B cell (primary cell): ENCODE data around the gene AIF1. TPM values are rescaled to one million over a fixed set of nuclear protein-coding genes. Genes with fewer than 3 reads are reported as not detected.

ENCODE experiments used
- ATAC-seq: fragments of 200-7000 bp; cut with Tn5 transposase; one replicate; pipeline ENCODE4 v1.10.0; 2021; ENCODE audit warnings: low read depth, mild to moderate bottlenecking, moderate number of reproducible peaks, moderate library complexity
- CTCF ChIA-PET: fragments of 350-600 bp; sonication (Branson Sonifier 250); formaldehyde crosslinking; loops from one replicate; lab custom pipeline; 2021; ENCODE audit warnings: antibody characterized with exemption, inconsistent platforms; lab: Charles Lee
- POLR2A ChIA-PET: fragments of 350-600 bp; sonication (Branson Sonifier 250); formaldehyde crosslinking; loops from one replicate; lab custom pipeline; 2021; ENCODE audit warnings: antibody characterized with exemption; lab: Charles Lee
- DNase-seq: peaks from one replicate; pipeline ENCODE4 v3.0.0; 2013
- H2AFZ ChIP-seq: 2 replicates; pipeline ENCODE4 v1.6.1; 2012; ENCODE audit warnings: mild to moderate bottlenecking, low read depth, low read length; ENCODE audit not compliant: insufficient read depth, poor library complexity, severe bottlenecking
- H3K27ac ChIP-seq, 2 donors: 1 replicate in 1 of 2; 2 replicates in 1 of 2; pipeline ENCODE4 v1.5.1; 2012 to 2013; ENCODE audit warnings: low read length in 2 of 2, mild to moderate bottlenecking in 2 of 2, moderate library complexity in 1 of 2
- H3K27me3 ChIP-seq, 4 experiments: fragments of 200-600 bp in 1 of 4; sonication (generic) in 1 of 4; replicated peaks in 1 of 4; 1 replicate in 2 of 4; 2 replicates in 2 of 4; pipeline versions ENCODE4 v1.6.1 to v1.7.0; 2013 to 2016; ENCODE audit warnings: low read length in 3 of 4, mild to moderate bottlenecking in 2 of 4, mixed read lengths in 1 of 4, moderate library complexity in 1 of 4; ENCODE audit not compliant: insufficient read depth in 4 of 4, control insufficient read depth in 3 of 4; ENCODE audit errors: control extremely low read depth in 1 of 4
- H3K36me3 ChIP-seq, 2 experiments: replicated peaks in 1 of 2; 1 replicate in 1 of 2; 2 replicates in 1 of 2; pipeline versions ENCODE4 v1.6.1 to v1.7.1; 2013; ENCODE audit warnings: low read length in 1 of 2; ENCODE audit not compliant: insufficient read depth in 2 of 2, control insufficient read depth in 1 of 2; ENCODE audit errors: control extremely low read depth in 1 of 2, extremely low read depth in 1 of 2
- H3K4me1 ChIP-seq, 2 donors: fragments of 200-600 bp in 1 of 2; sonication (generic) in 1 of 2; 1 replicate in 1 of 2; 2 replicates in 1 of 2; pipeline versions ENCODE4 v1.5.1 to v1.6.1; 2013 to 2017; ENCODE audit warnings: low read length in 2 of 2; ENCODE audit not compliant: control insufficient read depth in 2 of 2, insufficient read depth in 2 of 2
- H3K4me2 ChIP-seq: replicated peaks from 2 replicates; pipeline ENCODE3; 2012; ENCODE audit warnings: mild to moderate bottlenecking, low read depth, low read length; ENCODE audit not compliant: poor library complexity, severe bottlenecking
- H3K4me3 ChIP-seq, 5 experiments: fragments of 200-600 bp in 1 of 5; sonication (generic) in 1 of 5; 1 replicate in 3 of 5; 2 replicates in 2 of 5; pipeline versions ENCODE4 v1.5.1 to v1.7.0; 2011 to 2016; ENCODE audit warnings: low read length in 4 of 5, mild to moderate bottlenecking in 4 of 5, low read depth in 2 of 5, control low read depth in 1 of 5, moderate library complexity in 1 of 5; ENCODE audit not compliant: insufficient read depth in 1 of 5; ENCODE audit errors: control extremely low read depth in 1 of 5, extremely low read depth in 1 of 5
- H3K79me2 ChIP-seq: fragments of 200-600 bp; sonication (generic); one replicate; pipeline ENCODE4 v1.6.0; 2016; ENCODE audit warnings: low read length; ENCODE audit not compliant: control insufficient read depth, insufficient read depth
- H3K9ac ChIP-seq: fragments of 200-600 bp; sonication (generic); 2 replicates; pipeline ENCODE4 v1.6.1; 2017; ENCODE audit warnings: mild to moderate bottlenecking, low read length, moderate library complexity
- H3K9me3 ChIP-seq, 3 donors: one replicate each; pipeline versions ENCODE4 v1.6.1 to v1.7.1; 2013; ENCODE audit warnings: low read length in 2 of 3; ENCODE audit not compliant: control insufficient read depth in 2 of 3, insufficient read depth in 1 of 3; ENCODE audit errors: control extremely low read depth in 1 of 3
- H4K20me1 ChIP-seq: 2 replicates; pipeline ENCODE4 v1.6.0; 2012; ENCODE audit warnings: mild to moderate bottlenecking, low read length; ENCODE audit not compliant: insufficient read depth, control insufficient read depth, poor library complexity, severe bottlenecking
- H3K27ac Mint-ChIP-seq: one replicate; pipeline ENCODE4 v1.8.0; 2021; ENCODE audit warnings: mixed read lengths
- H3K27me3 Mint-ChIP-seq: one replicate; pipeline ENCODE4 v1.8.0; 2021; ENCODE audit warnings: mixed read lengths
- H3K4me1 Mint-ChIP-seq: one replicate; pipeline ENCODE4 v1.8.0; 2021; ENCODE audit warnings: mixed read lengths
- H3K4me3 Mint-ChIP-seq: one replicate; pipeline ENCODE4 v1.8.0; 2021; ENCODE audit warnings: mixed read lengths
- H3K9me3 Mint-ChIP-seq: one replicate; pipeline ENCODE4 v1.8.0; 2022; ENCODE audit warnings: mixed read lengths; ENCODE audit not compliant: insufficient read depth
- EZH2 ChIP-seq: IDR thresholded peaks from 2 replicates; pipeline ENCODE4 v1.6.1; 2012; ENCODE audit warnings: borderline replicate concordance, low read depth, mild to moderate bottlenecking, moderate library complexity, low read length; ENCODE audit not compliant: insufficient read depth, poor library complexity, severe bottlenecking
- WGBS: methylation state at CpG from one replicate; pipeline ENCODE4 v1.1.5; 2013; ENCODE audit warnings: missing lambda C conversion rate; ENCODE audit not compliant: insufficient coverage; 5-methylcytosine and 5-hydroxymethylcytosine counted together
- intact Hi-C: fragments of 100-400 bp; cut with micrococcal nuclease; formaldehyde crosslinking; loops from one replicate; pipeline ENCODE4 v1.10.0; 2022
- polyA plus RNA-seq: library from polyadenylated mRNA; depleted of rRNA; stranded (reverse); fragments of >200 nt; gene quantifications from 2 replicates; pipeline ENCODE4 v1.2.3, GENCODE V29; 2012
- total RNA-seq, 2 donors: library from RNA; stranded (reverse); fragments of 120-200 nt in 1 of 2; gene quantifications; 1 replicate in 1 of 2; 2 replicates in 1 of 2; pipeline versions ENCODE4 v1.2.3 to v1.2.4, GENCODE V29; 2013 to 2022
- TF ChIP-seq, protein P1 (sequence below): fragments of 200-600 bp; IDR thresholded peaks from one replicate; pipeline ENCODE4 v1.8.0; 2022; ENCODE audit warnings: antibody characterized with exemption, mild to moderate bottlenecking

AIF1 gene
- total and polyA plus RNA-seq, 2 donors (not counting 1 experiment from before 2014, with no cell fraction given) = 1.3 to 7.5 TPM

DNA sequence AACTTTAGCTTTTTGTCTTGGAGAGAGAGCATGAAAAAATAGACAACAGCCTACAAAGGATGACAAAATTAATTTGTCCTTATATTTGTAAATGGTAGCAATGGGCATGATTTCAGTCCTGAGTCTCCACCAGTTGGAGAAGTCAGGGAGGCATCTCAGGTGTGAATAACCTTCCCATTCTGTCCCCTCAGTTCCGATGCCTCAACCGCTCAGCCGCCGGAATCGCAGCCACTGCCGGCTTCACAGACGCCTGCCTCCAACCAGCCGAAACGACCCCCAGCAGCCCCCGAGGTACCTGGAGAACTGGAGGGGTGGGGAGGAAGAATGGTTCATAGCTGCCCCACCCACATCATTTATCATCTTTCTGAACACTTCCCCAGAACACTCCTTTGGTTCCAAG, 9.0 kb downstream of the AIF1 start:
- no peak for TF ChIP-seq EZH2
- TF ChIP-seq, protein P1, sequence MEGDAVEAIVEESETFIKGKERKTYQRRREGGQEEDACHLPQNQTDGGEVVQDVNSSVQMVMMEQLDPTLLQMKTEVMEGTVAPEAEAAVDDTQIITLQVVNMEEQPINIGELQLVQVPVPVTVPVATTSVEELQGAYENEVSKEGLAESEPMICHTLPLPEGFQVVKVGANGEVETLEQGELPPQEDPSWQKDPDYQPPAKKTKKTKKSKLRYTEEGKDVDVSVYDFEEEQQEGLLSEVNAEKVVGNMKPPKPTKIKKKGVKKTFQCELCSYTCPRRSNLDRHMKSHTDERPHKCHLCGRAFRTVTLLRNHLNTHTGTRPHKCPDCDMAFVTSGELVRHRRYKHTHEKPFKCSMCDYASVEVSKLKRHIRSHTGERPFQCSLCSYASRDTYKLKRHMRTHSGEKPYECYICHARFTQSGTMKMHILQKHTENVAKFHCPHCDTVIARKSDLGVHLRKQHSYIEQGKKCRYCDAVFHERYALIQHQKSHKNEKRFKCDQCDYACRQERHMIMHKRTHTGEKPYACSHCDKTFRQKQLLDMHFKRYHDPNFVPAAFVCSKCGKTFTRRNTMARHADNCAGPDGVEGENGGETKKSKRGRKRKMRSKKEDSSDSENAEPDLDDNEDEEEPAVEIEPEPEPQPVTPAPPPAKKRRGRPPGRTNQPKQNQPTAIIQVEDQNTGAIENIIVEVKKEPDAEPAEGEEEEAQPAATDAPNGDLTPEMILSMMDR = no peak
- POLR2A ChIA-PET = interaction anchor here (1.4 kb wide), 1 partner anchor 44 kb away, joined by 3 read pairs; no protein-coding TSS in a partner anchor
- Histone ChIP-seq H3K27ac (no peak overlapping the region), H2AFZ (no peak overlapping the region), H3K4me3 (no peak overlapping the region), H3K9ac (no peak overlapping the region), H3K27me3 (no peaks in the 10 kb centered on the region), H3K4me1 (peaks cover 10 to 16% of the 10 kb centered on the region in 2 donors), H4K20me1 (peaks cover 18% of the 10 kb centered on the region), H3K4me2 (no peak overlapping the region), H3K9me3 (peaks cover 0 to 5% (median 0%) of the 10 kb centered on the region in 3 donors), H3K36me3 (peaks cover 7 to 64% of the 10 kb centered on the region in 2 experiments), H3K79me2 (peaks cover 21% of the 10 kb centered on the region)
- H3K4me1 Mint-ChIP-seq = peaks cover 24% of the 10 kb centered on the region
- ATAC-seq = no peak
- intact Hi-C loops = loop anchor here (5.0 kb wide), 3 partner anchors 183 to 333 kb away; partner anchors contain the start of genes EHMT2, LSM2, NELFE and SKIC2
- no peak overlapping the region for H3K4me3 Mint-ChIP-seq
- no peaks in the 10 kb centered on the region for H3K9me3 Mint-ChIP-seq
- no peak overlapping the region for H3K27ac Mint-ChIP-seq
- H3K27me3 Mint-ChIP-seq = no peaks in the 10 kb centered on the region
- no CpG with 5 or more reads among the region's 10 CpGs for WGBS
- DNase-seq = no peak
- CTCF ChIA-PET = interaction anchor here (0.6 to 1.5 kb wide), 3 partner anchors 7 to 14 kb away, joined by 3 to 5 read pairs (median 3); no protein-coding TSS in a partner anchor

DNA sequence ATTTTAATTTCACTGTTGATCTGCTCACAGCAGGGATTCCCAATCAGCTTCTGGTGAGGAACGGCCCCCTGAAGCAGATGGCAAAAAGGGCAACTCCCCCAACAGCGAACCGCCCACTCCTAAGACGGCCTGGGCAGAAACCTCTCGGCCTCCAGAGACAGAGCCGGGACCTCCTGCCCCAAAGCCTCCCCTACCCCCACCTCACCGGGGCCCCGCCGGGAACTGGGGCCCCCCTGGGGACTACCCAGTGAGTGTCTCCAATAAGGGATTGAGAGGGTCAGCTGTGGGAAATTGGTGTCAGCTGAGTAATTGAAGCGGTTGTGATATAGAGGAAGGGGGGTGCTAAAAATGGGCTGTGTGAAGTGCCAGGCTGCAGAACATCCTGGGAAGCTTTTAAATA, 11.9 kb downstream of the AIF1 start:
- WGBS = 100% methylated on average over 2 of the region's 10 CpGs
- no peaks in the 10 kb centered on the region for H3K9me3 ChIP-seq
- H3K9ac ChIP-seq = no peak overlapping the region
- ChIA-PET CTCF (interaction anchor here (0.7 to 1.2 kb wide), 3 partner anchors 12 to 264 kb away, joined by 3 to 4 read pairs (median 3); no protein-coding TSS in a partner anchor), POLR2A (interaction anchor here (0.6 kb wide), 1 partner anchor 342 kb away, joined by 3 read pairs; no protein-coding TSS in a partner anchor)
- ATAC-seq = no peak
- no peak overlapping the region for H3K4me2 ChIP-seq
- TF ChIP-seq, protein P1 = no peak
- no peak for TF ChIP-seq EZH2
- H3K79me2 ChIP-seq = peaks cover 10% of the 10 kb centered on the region
- Mint-ChIP-seq H3K9me3 (no peaks in the 10 kb centered on the region), H3K27me3 (no peaks in the 10 kb centered on the region), H3K27ac (no peak overlapping the region), H3K4me1 (peaks cover 8% of the 10 kb centered on the region), H3K4me3 (no peak overlapping the region)
- H3K4me1 ChIP-seq = peaks cover under 1 to 2% of the 10 kb centered on the region in 2 donors
- H4K20me1 ChIP-seq = peaks cover 30% of the 10 kb centered on the region
- intact Hi-C loops = no loop called here
- H2AFZ ChIP-seq = no peak overlapping the region
- H3K36me3 ChIP-seq = peaks cover 7 to 84% of the 10 kb centered on the region in 2 experiments
- no peak overlapping the region for H3K4me3 ChIP-seq
- no peaks in the 10 kb centered on the region for H3K27me3 ChIP-seq
- H3K27ac ChIP-seq = no peak overlapping the region
- no peak for DNase-seq
